Chondrocyte (in vitro differentiated cells): ENCODE measurements around the gene ATG4D. TPM values are rescaled to one million over a fixed set of nuclear protein-coding genes. Genes with fewer than 3 reads are reported as not detected.
A peak's percentile ranks its signal among the peaks of the same experiment; 100 is the strongest.
"Not testable (repeated sequence)": the region's sequence is repeated elsewhere in the genome, so short reads cannot be mapped to it uniquely, and the experiment has no call there.

Experiments used
- DNase-seq: peaks from one replicate; pipeline ENCODE4 v3.0.0; 2021; ENCODE audit warnings: mixed read lengths, low spot score
- H3K27ac Mint-ChIP-seq: one replicate; pipeline ENCODE4 v1.8.0; 2021; ENCODE audit warnings: mild to moderate bottlenecking, moderate library complexity, mixed read lengths; ENCODE audit not compliant: unreplicated experiment
- H3K27me3 Mint-ChIP-seq: 2 replicates; pipeline ENCODE4 v1.8.0; 2021; ENCODE audit warnings: low read depth, mixed read lengths
- H3K36me3 Mint-ChIP-seq: 2 replicates; pipeline ENCODE4 v1.8.0; 2021; ENCODE audit warnings: low read depth, mixed read lengths
- H3K4me1 Mint-ChIP-seq: 2 replicates; pipeline ENCODE4 v1.8.0; 2021; ENCODE audit warnings: low read depth, mild to moderate bottlenecking, mixed read lengths
- H3K4me3 Mint-ChIP-seq: one replicate; pipeline ENCODE4 v1.8.0; 2021; ENCODE audit warnings: mild to moderate bottlenecking, moderate library complexity, mixed read lengths; ENCODE audit not compliant: unreplicated experiment
- H3K9me3 Mint-ChIP-seq: 2 replicates; pipeline ENCODE4 v1.8.0; 2021; ENCODE audit warnings: low read depth, mixed read lengths
- total RNA-seq: library from RNA; stranded (reverse); gene quantifications from 3 replicates; pipeline ENCODE4 v1.2.1, GENCODE V29; 2021
- TF ChIP-seq, protein P1 (sequence below): fragments of 200-600 bp; sonication (generic); IDR thresholded peaks from 2 replicates; pipeline ENCODE4 v1.5.0; 2021; ENCODE audit warnings: antibody characterized with exemption, mild to moderate bottlenecking, moderate library complexity

Gene ATG4D
- total RNA-seq, 1 donor from 2014 or later: 23.2 TPM

DNA sequence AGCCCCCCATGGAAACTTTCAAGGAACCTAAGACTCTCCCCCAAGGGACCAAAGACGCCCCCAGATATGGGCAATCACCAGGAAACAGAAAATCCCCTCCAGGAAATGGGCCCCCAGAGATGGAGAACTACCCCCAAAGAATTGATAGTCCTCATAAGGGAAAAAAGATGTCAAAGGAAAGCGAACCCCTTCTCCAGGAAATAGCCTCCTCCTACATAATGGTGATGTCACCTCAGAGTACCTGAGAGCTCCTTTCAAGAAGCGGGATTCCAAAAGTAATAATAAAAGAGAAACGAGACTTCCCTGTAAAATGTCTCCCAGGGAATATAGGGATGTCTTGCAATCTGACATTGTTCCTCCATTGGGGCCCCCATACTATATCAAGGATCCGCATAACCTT lies 24.0 kb downstream of the ATG4D start:
- no peaks in the 10 kb centered on the region for H3K36me3 Mint-ChIP-seq
- no peaks in the 10 kb centered on the region for H3K9me3 Mint-ChIP-seq
- H3K4me3 Mint-ChIP-seq: peak overlapping the region; percentile 84
- H3K27ac Mint-ChIP-seq: no peak overlapping the region
- H3K27me3 Mint-ChIP-seq: no peaks in the 10 kb centered on the region
- DNase-seq: no peak
- TF ChIP-seq, protein P1, sequence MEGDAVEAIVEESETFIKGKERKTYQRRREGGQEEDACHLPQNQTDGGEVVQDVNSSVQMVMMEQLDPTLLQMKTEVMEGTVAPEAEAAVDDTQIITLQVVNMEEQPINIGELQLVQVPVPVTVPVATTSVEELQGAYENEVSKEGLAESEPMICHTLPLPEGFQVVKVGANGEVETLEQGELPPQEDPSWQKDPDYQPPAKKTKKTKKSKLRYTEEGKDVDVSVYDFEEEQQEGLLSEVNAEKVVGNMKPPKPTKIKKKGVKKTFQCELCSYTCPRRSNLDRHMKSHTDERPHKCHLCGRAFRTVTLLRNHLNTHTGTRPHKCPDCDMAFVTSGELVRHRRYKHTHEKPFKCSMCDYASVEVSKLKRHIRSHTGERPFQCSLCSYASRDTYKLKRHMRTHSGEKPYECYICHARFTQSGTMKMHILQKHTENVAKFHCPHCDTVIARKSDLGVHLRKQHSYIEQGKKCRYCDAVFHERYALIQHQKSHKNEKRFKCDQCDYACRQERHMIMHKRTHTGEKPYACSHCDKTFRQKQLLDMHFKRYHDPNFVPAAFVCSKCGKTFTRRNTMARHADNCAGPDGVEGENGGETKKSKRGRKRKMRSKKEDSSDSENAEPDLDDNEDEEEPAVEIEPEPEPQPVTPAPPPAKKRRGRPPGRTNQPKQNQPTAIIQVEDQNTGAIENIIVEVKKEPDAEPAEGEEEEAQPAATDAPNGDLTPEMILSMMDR: no peak
- peaks cover 42% of the 10 kb centered on the region for H3K4me1 Mint-ChIP-seq

DNA sequence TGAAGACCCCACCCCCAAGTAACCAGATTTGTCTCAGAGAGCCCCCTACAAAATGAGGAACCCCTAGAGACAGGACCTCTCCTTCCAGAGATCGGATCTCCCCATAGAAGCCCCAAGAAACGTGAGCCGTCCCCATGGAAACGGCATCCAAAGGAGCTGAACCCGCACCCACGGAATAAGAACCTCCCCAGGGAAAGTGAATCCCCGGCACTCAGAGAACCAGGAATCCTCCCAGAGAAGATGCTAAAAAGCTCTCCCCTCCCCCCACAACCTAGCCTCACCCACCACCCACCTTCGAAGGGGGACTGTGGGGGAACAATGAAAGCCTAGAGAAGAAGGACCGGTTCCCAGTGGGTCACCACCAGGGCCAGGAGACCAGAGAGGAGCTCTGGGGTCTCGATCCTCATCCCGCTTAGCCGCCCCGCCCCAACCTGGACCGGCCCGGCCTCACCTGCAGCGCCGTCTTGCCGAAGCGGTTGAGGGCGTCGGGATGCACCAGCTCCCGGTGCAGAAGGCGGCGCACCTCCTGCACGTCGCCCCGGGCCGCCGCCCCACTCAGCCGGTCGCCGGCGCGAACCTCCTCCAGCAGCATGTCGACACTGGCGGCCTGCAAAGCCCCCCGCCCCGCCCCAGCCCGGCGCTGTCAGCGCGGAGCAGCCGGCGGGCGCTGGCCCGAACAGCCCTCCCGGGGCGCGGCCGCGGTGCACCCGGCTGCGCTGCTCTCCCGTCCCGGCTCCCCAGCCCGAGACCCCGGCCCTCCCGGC lies 24.5 kb downstream of the ATG4D start:
- peak; percentile 90 for DNase-seq
- no peaks in the 10 kb centered on the region for H3K36me3 Mint-ChIP-seq
- H3K9me3 Mint-ChIP-seq: no peaks in the 10 kb centered on the region
- peaks cover 42% of the 10 kb centered on the region for H3K4me1 Mint-ChIP-seq
- TF ChIP-seq, protein P1: no peak
- peak overlapping the region; percentile 84 for H3K4me3 Mint-ChIP-seq
- no peaks in the 10 kb centered on the region for H3K27me3 Mint-ChIP-seq
- no peak overlapping the region for H3K27ac Mint-ChIP-seq

DNA sequence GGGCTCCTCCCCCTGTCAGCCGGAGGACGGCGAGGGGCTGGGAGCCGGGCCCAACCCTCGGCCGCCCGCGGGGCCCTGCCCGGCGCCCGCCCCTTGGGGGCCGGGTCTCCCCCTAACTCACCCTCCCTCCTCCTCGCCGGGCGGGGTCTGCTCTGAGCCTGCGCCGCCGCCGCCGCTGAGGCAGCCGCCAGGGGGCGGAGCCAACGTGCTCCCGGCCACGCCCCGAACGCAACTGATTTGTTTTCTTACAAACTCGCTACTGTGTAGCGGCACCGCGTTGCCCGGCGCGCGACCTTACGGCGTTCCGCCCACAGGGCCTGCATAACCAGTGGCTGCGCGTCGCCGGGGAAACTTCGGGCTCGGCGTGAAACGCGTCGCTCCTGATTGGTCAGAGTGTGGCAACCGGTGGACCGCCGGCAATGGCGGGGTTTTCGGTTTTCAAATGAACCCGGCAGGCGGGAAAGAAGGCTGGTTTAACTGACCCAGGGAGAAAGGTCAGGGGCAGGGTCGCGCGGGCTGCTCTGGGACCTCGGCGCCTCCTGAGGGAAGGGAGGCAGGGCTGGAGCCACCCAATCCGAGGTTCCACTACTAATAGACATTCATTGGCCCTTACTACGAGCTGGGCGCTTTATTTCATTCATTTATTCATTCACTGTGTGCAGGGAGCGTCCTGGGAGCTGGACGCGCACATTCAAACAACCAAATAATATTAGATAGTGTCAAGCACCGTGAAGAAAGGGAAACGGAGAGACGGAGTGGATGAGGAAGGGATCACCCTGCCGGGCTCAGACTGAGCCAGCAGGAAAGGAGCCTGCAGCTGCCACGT lies 25.3 kb downstream of the ATG4D start, which contains the start of gene CDKN2D:
Gene CDKN2D (minus strand): TSS at position 154 of the 826 bp plus-strand sequence. CDS start 326 bp downstream, outside the sequence.
- Mint-ChIP-seq H3K27me3 (no peaks in the 10 kb centered on the region), H3K4me3 (peak within 1 kb of the TSS; percentile 84), H3K27ac (peak within 1 kb of the TSS; percentile 82), H3K36me3 (no peaks in the 10 kb centered on the region), H3K9me3 (no peaks in the 10 kb centered on the region), H3K4me1 (peaks cover 42% of the 10 kb centered on the region)
- DNase-seq: peak; percentile 100
- TF ChIP-seq, protein P1: peak; percentile 24

DNA sequence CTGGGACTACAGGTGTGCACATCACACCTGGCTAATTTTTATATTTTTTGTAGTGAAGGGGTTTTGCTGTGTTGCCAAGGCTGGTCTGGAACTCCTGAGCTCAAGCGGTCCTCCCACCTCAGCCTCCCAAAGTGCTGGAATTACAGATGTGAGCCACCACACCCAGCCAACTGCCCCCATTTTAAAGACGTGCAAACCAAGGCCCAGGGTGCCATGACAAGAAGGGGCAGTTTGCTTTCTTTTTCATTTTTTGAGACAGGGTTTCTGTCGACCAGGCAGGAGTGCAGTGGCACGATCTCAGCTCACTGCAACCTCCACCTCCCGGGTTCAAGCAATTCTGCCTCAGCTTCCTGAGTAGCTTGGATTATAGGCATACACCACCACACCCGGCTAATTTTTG lies 30.1 kb downstream of the ATG4D start:
- H3K27me3 Mint-ChIP-seq, H3K27ac Mint-ChIP-seq, H3K36me3 Mint-ChIP-seq, H3K4me3 Mint-ChIP-seq, H3K9me3 Mint-ChIP-seq, DNase-seq: not testable (repeated sequence)
- H3K4me1 Mint-ChIP-seq: peaks cover 14% of the 10 kb centered on the region

DNA sequence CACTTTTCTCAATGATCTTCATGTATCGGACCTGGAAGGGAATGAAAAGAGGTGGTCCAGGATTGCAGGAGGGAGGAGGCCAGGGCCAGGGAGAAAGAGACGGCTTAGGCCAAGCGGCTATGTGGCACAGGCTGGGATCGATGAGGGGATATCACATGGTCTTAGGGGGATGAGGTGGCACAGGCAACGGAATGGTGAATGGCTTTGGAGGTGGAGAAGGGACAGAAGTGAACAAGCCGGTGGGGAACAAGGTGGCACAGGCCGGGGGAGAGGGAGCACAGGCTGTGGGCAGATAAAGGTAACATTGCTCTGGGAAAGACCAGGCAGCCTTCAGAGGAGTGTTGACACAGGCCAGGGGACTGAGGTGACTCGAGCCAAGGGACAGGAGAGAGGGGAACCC lies 30.8 kb downstream of the ATG4D start:
- H3K9me3 Mint-ChIP-seq: no peaks in the 10 kb centered on the region
- DNase-seq: no peak
- TF ChIP-seq, protein P1: no peak
- peaks cover 8% of the 10 kb centered on the region for H3K4me1 Mint-ChIP-seq
- no peaks in the 10 kb centered on the region for H3K27me3 Mint-ChIP-seq
- H3K36me3 Mint-ChIP-seq: no peaks in the 10 kb centered on the region
- H3K27ac Mint-ChIP-seq: no peak overlapping the region
- H3K4me3 Mint-ChIP-seq: no peak overlapping the region
